Measurements from ENCODE around the gene CTF1. TPM values are rescaled to one million over a fixed set of nuclear protein-coding genes. Genes with fewer than 3 reads are reported as not detected.

Gene CTF1
- total and polyA plus RNA-seq, 12 donors: 2.1 to 13.9 (median 5.8) TPM

DNA sequence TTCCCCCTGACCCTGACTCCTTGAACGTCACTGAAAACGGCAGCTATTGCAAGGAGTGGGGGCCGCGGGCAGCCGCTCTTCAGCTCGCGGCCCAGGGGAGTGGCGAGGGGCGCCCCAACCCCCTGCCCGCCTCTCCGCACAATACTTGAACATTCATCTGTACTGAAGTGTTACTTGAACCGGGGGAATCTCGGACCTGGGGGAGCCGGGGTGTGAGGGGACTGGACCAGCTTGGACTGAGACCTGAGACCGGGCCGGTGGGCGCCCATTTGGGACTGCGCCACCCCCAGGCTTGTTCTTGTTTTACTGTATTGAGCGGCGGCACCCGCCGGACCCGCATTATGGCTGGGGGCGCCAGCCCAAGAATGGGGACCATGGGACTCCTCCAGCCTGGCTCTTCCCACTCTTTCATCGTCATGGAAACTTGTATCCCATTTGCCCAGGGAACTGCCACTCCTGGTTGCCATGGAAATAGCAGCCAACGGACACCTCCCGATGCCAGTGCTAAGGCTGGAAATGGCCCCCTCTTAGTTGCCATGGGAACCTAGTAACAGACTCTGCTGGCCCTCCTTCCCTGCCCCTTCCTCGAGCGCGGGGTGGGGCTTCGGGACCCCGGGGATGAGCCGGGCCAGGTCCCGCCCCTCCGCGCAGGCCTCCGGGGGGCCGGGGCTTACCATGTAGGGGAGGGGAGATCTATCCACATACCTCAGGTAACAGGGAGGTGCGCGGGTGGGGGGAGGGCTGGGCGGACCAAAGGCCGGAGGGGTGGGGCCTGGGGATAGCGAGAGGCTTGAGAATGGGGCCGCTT is 51.6 kb downstream of the CTF1 start:
- peak in 1 of 2 donors; percentile 14 for TF ChIP-seq POLR2A (IDR thresholded peaks at IDR 0.05)
- TF ChIP-seq, protein P1, sequence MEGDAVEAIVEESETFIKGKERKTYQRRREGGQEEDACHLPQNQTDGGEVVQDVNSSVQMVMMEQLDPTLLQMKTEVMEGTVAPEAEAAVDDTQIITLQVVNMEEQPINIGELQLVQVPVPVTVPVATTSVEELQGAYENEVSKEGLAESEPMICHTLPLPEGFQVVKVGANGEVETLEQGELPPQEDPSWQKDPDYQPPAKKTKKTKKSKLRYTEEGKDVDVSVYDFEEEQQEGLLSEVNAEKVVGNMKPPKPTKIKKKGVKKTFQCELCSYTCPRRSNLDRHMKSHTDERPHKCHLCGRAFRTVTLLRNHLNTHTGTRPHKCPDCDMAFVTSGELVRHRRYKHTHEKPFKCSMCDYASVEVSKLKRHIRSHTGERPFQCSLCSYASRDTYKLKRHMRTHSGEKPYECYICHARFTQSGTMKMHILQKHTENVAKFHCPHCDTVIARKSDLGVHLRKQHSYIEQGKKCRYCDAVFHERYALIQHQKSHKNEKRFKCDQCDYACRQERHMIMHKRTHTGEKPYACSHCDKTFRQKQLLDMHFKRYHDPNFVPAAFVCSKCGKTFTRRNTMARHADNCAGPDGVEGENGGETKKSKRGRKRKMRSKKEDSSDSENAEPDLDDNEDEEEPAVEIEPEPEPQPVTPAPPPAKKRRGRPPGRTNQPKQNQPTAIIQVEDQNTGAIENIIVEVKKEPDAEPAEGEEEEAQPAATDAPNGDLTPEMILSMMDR (IDR thresholded peaks at IDR 0.05): no peak
- intact Hi-C loops (cut with DNase I): no loop called here
- Histone ChIP-seq H3K4me3 (peak overlapping the region in 3 of 4 donors; percentile 92 to 94 (median 94)), H3K36me3 (replicated peaks in 1 of 2) (peaks cover 0 to 11% of the 10 kb centered on the region in 2 donors), H3K27me3 (no peaks in the 10 kb centered on the region), H3K9me3 (replicated peaks in 1 of 3) (no peaks in the 10 kb centered on the region), H3K27ac (peak overlapping the region in 4 of 5 donors; percentile 86 to 94 (median 90)), H3K4me1 (replicated peaks in 1 of 2) (peaks cover 22 to 23% of the 10 kb centered on the region in 2 donors)
- DNase-seq: peak; percentile 97 to 99 (median 98)
- WGBS, 4 donors: 15 to 37% (median 17%) methylated on average over 10 to 44 of the region's 44 CpGs

DNA sequence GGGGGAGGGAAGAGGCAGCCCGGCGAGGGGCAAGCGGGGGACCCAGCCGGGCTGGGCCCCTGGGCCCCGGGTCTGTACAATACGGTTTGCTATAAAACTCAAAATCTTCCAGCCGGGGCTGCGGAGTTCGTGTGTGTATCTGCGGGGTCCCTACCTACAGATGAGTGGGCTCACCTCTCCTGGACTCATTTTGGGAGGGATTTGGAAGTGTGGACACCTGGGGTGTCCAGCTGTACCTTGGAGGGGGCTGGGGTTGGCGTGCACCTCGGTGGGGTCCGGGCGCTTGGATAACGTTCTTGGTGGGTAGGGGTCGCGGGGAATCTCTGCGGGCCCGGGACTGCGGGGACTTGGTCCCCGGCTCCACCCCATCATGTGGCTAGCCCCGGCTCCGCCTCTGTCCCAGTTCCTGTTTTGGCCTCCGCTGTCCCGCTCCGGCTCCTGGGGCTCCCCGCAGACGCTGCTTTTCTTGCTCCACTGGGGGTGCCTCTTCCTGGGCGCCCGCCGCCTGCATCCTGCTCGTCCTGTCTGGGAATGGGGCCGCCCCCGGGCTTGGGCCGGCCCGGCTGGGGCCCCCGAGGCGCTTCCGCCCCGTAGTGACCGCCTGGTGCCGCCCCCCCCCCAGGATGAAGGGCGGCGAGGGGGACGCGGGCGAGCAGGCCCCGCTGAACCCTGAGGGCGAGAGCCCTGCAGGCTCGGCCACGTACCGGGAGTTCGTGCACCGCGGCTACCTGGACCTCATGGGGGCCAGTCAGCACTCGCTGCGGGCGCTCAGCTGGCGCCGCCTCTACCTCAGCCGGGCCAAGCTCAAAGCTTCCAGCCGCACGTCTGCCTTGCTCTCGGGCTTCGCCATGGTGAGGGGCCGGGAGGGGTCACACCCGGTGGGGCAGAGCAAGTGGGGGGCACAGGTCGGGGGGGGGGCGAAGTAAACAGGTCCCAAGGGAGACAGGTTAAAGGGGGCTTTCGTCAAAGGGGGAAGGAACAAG is 52.5 kb downstream of the CTF1 start, which contains the start of gene ORAI3:
ORAI3 (plus strand) TSS at position 402 of the 983 bp plus-strand sequence; CDS start at position 624, 222 bp downstream.
- intact Hi-C loops (cut with DNase I): no loop called here
- 0 to 1% (median 1%) methylated on average over 6 to 70 of the region's 70 CpGs for WGBS, 4 donors

DNA sequence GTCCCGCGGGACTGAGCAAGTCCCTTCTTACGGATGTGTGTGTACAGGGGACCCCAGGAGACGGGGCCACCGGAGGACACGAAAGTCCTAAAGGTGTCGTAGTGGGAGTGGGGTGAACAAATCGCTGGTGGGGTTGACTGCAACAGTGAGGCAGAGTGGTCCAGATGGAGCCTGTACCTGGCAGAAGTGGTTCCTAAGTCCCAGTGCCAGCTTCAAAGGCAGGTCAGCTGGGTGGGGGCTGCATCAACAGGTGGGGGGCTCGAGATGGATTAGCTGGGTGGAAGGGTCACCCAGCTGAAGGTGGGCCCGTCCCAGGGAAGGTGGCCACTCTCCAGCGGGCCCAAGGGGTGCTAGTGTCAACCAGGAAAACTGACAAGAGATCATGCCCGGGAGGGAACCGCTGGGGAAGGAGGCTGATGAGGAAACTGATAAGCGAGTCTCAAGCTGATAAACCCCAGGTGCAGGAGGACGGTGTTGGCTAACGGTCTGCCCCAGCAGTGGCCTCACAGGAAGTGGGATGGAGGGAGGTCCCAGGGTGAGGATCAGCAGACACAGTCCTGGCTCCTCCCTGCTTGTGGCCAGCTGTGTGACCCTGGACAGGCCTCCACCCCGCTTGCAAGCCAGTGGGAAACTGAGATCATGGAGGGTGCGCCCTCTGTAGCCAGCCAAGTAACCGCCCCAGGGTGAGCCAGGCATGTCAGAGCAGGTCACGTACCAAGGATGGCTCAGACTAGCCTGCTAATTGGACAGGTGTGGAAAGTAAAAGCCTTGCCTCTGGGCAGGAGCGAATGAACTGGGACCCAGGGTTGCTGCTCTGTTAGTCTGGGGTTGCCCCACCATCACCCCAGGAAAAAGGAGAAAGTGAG is 53.5 kb downstream of the CTF1 start:
- Histone ChIP-seq H3K4me1 (replicated peaks in 1 of 2) (peaks cover 27 to 32% of the 10 kb centered on the region in 2 donors), H3K9me3 (replicated peaks in 1 of 3) (no peaks in the 10 kb centered on the region), H3K27ac (peak overlapping the region; percentile 86 to 96 (median 92)), H3K4me3 (peak overlapping the region; percentile 87 to 94 (median 93)), H3K36me3 (replicated peaks in 1 of 2) (peaks cover 0 to 2% of the 10 kb centered on the region in 2 donors), H3K27me3 (no peaks in the 10 kb centered on the region)
- intact Hi-C loops (cut with DNase I): no loop called here
- TF ChIP-seq POLR2A (IDR thresholded peaks at IDR 0.05): peak; percentile 78 to 99
- TF ChIP-seq, protein P1 (IDR thresholded peaks at IDR 0.05): no peak
- WGBS, 4 donors: 0 to 2% (median 2%) methylated on average over 19 to 21 of the region's 21 CpGs
- DNase-seq: peak; percentile 91 to 98 (median 98)

More for the DNA sequence above, 52.5 kb downstream of the CTF1 start, which contains the start of gene ORAI3:
- Histone ChIP-seq H3K36me3 (replicated peaks in 1 of 2) (peaks cover 0 to 9% of the 10 kb centered on the region in 2 donors), H3K27me3 (no peaks in the 10 kb centered on the region), H3K27ac (peak within 1 kb of the TSS; percentile 86 to 96 (median 92)), H3K4me1 (replicated peaks in 1 of 2) (peaks cover 27 to 32% of the 10 kb centered on the region in 2 donors), H3K9me3 (replicated peaks in 1 of 3) (no peaks in the 10 kb centered on the region), H3K4me3 (peak within 1 kb of the TSS; percentile 87 to 94 (median 93))
- DNase-seq: peak; percentile 78 to 87 (median 82)
- TF ChIP-seq, protein P1 (IDR thresholded peaks at IDR 0.05): no peak
- TF ChIP-seq POLR2A (IDR thresholded peaks at IDR 0.05): peak; percentile 62 to 89

Measured in adrenal gland (tissue), 12 donors.